AG09319 (cell line): ENCODE measurements around the gene ANK2.

Experiments
- DNase-seq: peaks from one replicate; pipeline ENCODE4 v3.0.0-alpha.2; 2010; ENCODE audit warnings: low read depth; ENCODE audit errors: extremely low read depth
- TF ChIP-seq, protein P1 (sequence below): IDR thresholded peaks from 2 replicates; pipeline ENCODE4 v1.5.1; 2011; ENCODE audit warnings: low read depth, mild to moderate bottlenecking, inconsistent platforms, low read length, moderate library complexity

Gene ANK2

DNA sequence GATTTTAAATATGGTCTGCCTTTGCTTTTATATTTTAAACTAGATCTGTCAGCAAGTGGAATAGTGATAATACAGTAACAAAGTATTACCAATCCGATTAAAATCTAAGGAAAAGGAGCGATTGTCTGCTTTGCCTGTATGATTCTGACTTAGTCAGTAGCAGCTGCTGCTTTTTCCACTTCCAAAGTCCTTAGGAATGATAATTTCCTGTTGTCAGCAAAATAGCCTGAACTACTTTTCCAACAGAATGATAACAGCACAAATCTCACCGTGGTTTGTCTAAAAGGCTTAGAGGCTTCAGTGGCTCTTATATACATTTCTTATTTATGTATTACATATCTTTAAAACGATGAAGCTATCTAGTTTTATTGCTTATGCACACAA is 290.0 kb downstream of the ANK2 start:
- TF ChIP-seq, protein P1, sequence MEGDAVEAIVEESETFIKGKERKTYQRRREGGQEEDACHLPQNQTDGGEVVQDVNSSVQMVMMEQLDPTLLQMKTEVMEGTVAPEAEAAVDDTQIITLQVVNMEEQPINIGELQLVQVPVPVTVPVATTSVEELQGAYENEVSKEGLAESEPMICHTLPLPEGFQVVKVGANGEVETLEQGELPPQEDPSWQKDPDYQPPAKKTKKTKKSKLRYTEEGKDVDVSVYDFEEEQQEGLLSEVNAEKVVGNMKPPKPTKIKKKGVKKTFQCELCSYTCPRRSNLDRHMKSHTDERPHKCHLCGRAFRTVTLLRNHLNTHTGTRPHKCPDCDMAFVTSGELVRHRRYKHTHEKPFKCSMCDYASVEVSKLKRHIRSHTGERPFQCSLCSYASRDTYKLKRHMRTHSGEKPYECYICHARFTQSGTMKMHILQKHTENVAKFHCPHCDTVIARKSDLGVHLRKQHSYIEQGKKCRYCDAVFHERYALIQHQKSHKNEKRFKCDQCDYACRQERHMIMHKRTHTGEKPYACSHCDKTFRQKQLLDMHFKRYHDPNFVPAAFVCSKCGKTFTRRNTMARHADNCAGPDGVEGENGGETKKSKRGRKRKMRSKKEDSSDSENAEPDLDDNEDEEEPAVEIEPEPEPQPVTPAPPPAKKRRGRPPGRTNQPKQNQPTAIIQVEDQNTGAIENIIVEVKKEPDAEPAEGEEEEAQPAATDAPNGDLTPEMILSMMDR, result no peak
- no peak for DNase-seq

DNA sequence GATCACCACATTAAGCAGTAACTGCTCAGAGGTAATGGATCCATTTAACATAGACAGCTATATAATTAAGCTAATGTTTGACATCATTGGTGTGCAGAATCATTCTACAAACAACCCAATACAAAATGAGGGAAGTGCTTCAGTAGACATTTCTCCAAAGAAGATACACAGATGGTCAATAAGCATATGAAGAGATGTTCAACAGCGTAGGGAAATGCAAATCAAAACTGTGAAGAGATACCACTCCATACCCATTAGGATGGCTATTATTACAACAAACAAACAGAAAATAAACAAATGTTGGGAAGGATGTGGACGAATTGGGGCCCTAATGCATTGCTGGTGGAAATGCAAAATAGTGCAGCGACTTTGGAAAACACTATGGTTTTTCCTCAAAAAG is 294.6 kb downstream of the ANK2 start:
- TF ChIP-seq, protein P1, result no peak

DNA sequence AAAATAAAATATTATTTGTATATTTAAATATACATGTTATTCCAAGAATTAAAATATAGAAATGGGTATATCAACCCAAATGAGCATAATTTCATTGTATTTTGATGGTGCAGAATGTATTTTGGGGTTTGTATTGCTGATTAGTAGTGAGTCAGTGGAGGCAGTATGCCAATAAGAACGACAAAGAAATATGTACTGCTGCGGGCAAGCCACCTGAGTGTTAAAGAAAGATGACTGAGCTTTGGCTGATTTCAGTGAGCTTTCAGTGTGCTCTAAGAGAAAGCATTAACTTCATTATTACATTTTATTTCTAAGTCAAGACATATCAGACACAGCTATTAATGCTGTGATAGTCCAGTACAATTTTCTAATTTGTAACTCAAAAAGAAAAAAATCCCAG is 297.8 kb downstream of the ANK2 start:
- TF ChIP-seq, protein P1, result no peak
- no peak for DNase-seq

More for the DNA sequence above, 294.6 kb downstream of the ANK2 start:
- DNase-seq, result no peak

DNA sequence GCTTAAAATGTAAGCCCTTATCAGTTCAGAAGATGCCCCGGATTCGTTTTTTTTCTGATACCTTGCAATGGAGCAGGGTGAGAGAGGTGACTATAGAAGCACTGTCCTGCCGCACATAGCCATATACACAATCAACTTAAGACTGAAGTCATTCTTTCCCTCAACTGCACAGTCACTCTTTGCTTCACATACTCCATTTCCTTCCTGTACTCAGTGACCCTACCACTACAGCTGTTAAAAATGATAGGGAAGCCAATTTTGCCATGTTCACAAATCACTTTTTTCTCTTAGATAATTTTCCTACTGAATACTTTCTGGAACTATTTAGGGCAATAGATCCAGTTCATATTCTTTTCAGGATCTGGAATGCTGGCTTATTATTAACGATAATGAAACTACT is 300.0 kb downstream of the ANK2 start:
- DNase-seq, result no peak

DNA sequence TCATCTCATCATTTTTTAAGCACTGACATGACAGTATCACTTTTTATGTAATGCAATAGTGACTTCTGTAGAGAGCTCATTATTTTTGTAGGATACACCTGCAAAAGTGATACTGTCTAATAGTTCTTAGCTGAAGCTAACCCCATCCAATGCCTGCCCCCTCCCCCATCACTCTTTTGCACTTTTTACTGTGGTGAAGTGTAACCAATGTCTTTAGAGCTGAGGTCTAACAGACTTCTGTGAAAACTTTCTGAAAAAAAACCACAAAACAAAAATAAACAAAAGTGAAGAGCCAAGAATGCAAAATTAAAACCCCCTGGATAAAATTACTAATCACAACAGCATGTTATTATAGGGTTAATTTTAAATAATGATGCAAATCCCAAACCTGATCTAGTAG is 301.1 kb downstream of the ANK2 start:
- no peak for DNase-seq
- TF ChIP-seq, protein P1, result no peak

More for the DNA sequence above, 300.0 kb downstream of the ANK2 start:
- TF ChIP-seq, protein P1, result no peak

DNA sequence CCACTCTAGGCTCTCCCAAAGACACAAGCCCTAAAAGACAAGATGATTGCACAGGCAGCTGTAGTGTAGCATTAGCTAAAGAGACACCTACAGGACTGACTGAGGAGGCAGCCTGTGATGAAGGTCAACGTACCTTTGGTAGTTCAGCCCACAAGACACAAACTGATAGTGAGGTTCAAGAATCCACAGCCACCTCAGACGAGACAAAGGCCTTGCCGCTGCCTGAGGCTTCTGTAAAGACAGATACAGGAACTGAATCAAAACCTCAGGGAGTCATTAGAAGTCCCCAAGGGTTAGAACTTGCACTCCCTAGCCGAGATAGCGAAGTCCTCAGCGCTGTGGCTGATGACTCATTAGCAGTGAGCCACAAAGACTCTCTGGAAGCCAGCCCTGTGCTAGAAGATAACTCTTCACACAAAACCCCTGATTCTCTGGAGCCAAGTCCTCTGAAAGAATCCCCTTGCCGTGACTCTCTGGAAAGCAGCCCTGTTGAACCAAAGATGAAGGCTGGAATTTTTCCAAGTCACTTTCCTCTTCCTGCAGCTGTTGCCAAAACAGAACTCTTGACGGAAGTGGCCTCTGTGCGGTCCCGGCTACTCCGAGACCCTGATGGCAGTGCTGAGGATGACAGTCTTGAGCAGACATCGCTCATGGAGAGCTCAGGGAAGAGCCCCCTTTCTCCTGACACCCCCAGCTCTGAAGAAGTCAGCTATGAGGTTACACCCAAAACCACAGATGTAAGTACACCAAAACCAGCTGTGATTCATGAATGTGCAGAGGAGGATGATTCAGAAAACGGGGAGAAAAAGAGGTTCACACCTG is 306.3 kb downstream of the ANK2 start:
- TF ChIP-seq, protein P1, result no peak; the same call in none of the 2 replicates
- peak; percentile 49 for DNase-seq

DNA sequence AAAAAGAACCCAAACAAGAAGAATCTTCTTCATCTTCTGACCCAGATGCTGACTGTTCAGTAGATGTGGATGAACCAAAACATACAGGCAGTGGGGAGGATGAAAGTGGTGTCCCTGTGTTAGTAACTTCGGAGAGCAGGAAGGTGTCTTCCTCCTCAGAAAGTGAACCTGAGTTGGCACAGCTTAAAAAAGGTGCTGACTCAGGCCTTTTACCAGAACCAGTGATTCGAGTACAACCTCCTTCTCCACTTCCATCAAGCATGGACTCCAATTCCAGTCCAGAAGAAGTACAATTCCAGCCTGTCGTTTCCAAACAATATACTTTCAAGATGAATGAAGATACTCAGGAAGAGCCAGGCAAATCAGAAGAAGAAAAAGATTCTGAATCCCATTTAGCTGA is 307.0 kb downstream of the ANK2 start:
- DNase-seq, result no peak
- TF ChIP-seq, protein P1, result no peak
